ENCODE data around the gene WFDC11.

WFDC11 gene

DNA sequence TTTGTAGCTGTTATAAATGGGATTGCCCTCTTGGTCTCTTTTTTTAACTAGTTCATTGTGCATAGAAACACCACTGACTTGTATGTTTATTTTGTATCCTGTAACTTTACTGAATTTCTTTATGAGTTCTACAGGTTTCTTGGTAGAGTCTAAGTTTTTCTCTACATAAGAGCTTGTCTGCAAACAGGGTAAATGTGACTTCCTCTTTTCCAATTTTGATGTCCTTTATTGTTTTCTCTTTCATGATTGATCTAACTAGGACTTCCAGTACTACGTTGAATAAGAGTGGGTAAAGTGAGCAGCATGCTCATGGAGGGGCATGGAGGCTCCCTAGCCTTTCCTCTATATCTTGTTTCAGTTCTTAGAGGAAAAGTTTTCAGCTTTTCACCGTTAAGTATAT is 43.5 kb downstream of the WFDC11 start:
- no peak for DNase-seq (ENCODE audit: low spot score)

- DNase-seq (ENCODE audit: low spot score) = no peak
Measured at GRCh38 chr20:45621593-45621992, 48.4 kb downstream of the WFDC11 start.

DNA sequence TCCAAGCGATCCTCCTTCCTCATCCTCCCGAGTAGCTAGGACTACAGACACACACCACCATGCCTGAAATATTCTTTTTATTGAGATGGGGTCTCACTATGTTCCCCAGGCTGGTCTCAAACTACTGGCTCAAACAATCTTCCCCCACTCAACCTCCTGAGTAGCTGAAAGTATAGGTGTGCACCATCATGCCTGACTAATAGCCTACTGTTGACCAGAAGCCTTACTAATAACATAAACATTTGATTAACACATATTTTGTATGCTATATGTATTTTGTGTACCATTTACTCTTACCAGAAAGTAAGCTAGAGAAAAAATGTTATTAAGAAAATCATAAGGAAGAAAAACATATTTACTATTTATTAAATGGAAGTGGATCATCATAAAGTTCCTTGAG is 52.4 kb downstream of the WFDC11 start:
- DNase-seq (ENCODE audit: low spot score) = no peak

- DNase-seq (ENCODE audit: low spot score) = no peak
Measured at GRCh38 chr20:45612314-45612713, 57.7 kb downstream of the WFDC11 start.

DNA sequence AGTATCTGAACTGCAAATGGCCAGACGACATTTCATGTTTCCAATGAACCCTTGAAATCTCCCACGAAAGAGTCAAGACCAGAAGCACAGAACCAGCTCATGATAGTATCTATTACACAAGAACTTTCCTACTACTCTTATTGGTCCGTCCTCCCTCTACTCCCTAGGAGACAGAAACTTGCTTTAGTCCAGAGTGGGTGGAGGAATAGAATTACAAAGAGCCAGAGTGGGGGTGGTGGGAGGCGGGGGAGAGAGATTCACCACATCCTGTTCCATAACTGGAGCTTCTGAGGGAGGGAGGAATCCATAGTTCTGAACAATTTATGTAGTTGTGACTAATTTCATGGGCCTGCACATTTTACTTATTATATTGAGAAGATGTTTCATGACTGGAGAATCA is 59.0 kb downstream of the WFDC11 start:
- no peak for DNase-seq (ENCODE audit: low spot score)

DNA sequence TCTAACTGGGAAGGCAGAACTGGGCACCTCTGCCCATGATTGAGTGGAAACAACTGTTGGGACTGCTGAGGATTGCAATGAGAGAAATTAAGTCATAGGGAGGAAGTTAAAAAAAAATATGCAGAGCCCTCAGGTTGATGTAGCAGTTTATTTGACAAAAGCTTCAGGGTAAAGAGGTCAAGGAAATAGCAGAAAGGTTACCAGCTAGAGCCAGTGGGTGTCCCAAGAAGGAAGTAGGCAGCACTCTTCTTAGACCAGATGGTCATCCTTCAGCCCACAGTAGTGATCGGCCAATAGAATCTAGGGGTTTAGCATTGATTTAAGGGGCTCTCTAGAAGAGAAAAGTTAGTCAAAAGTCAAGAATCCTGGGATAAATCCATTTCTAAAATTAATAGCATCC is 62.2 kb downstream of the WFDC11 start:
- DNase-seq (ENCODE audit: low spot score) = no peak
